ENCODE measurements around the gene CCKAR.

CCKAR gene

GRCh38 chr4:26482508-26483462 is 7.5 kb downstream of the CCKAR start:
- H3K4me1 ChIP-seq (ENCODE audit: insufficient read depth, low read length) = no peaks in the 10 kb centered on the region
- DNase-seq = no peak
- no peak overlapping the region for H2AFZ ChIP-seq (ENCODE audit: low read depth, low read length)
- H3K9ac ChIP-seq (ENCODE audit: low read depth, low read length) = no peak overlapping the region
- no peak overlapping the region for H3K27ac ChIP-seq (ENCODE audit: low read length)
- H3K4me2 ChIP-seq (ENCODE audit: insufficient read depth, low read length) = no peak overlapping the region
- no peak for ATAC-seq (ENCODE audit: insufficient read depth, low read depth)
- TF ChIP-seq CTCF (IDR thresholded peaks at IDR 0.05; ENCODE audit: borderline replicate concordance, extremely low read depth, low read length, poor library complexity, severe bottlenecking) = no peak
- TF ChIP-seq EZH2 (IDR thresholded peaks at IDR 0.05; ENCODE audit: borderline replicate concordance, low read depth, low read length, severe bottlenecking) = no peak
- H4K20me1 ChIP-seq (ENCODE audit: insufficient read depth, low read length) = no peaks in the 10 kb centered on the region
- no peaks in the 10 kb centered on the region for H3K79me2 ChIP-seq (ENCODE audit: insufficient read depth, low read length)
- H3K36me3 ChIP-seq (ENCODE audit: insufficient read depth, low read length) = no peaks in the 10 kb centered on the region
- H3K4me3 ChIP-seq (ENCODE audit: low read depth in 1 of 2, low read length in 2 of 2) = no peak overlapping the region
- no peaks in the 10 kb centered on the region for H3K27me3 ChIP-seq (ENCODE audit: insufficient read depth, low read length, poor library complexity)
- no peaks in the 10 kb centered on the region for H3K9me3 ChIP-seq (ENCODE audit: insufficient read depth, low read length, severe bottlenecking)

- Histone ChIP-seq H3K79me2 (ENCODE audit: insufficient read depth, low read length) (no peaks in the 10 kb centered on the region), H3K36me3 (ENCODE audit: insufficient read depth, low read length) (no peaks in the 10 kb centered on the region)
Observed at GRCh38 chr4:26478330-26478729, 12.0 kb downstream of the CCKAR start.

GRCh38 chr4:26476545-26476944 is 13.7 kb downstream of the CCKAR start:
- H3K27me3 ChIP-seq (ENCODE audit: insufficient read depth, low read length, poor library complexity) = no peaks in the 10 kb centered on the region
- H3K9me3 ChIP-seq (ENCODE audit: insufficient read depth, low read length, severe bottlenecking) = no peaks in the 10 kb centered on the region
- TF ChIP-seq CTCF (IDR thresholded peaks at IDR 0.05; ENCODE audit: borderline replicate concordance, extremely low read depth, low read length, poor library complexity, severe bottlenecking) (no peak), EZH2 (IDR thresholded peaks at IDR 0.05; ENCODE audit: borderline replicate concordance, low read depth, low read length, severe bottlenecking) (no peak)
- H3K9ac ChIP-seq (ENCODE audit: low read depth, low read length) = no peak overlapping the region
- no peaks in the 10 kb centered on the region for H3K36me3 ChIP-seq (ENCODE audit: insufficient read depth, low read length)
- no peak for DNase-seq
- no peaks in the 10 kb centered on the region for H3K79me2 ChIP-seq (ENCODE audit: insufficient read depth, low read length)
- H2AFZ ChIP-seq (ENCODE audit: low read depth, low read length) = no peak overlapping the region
- no peaks in the 10 kb centered on the region for H4K20me1 ChIP-seq (ENCODE audit: insufficient read depth, low read length)
- ATAC-seq (ENCODE audit: insufficient read depth, low read depth) = no peak
- no peak overlapping the region for H3K4me3 ChIP-seq (ENCODE audit: low read depth in 1 of 2, low read length in 2 of 2)
- no peak overlapping the region for H3K27ac ChIP-seq (ENCODE audit: low read length)
- H3K4me1 ChIP-seq (ENCODE audit: insufficient read depth, low read length) = no peaks in the 10 kb centered on the region
- no peak overlapping the region for H3K4me2 ChIP-seq (ENCODE audit: insufficient read depth, low read length)

More at GRCh38 chr4:26478330-26478729, 12.0 kb downstream of the CCKAR start:
- no peaks in the 10 kb centered on the region for H4K20me1 ChIP-seq (ENCODE audit: insufficient read depth, low read length)
- ATAC-seq (ENCODE audit: insufficient read depth, low read depth) (no peak), DNase-seq (no peak)
- H3K27me3 ChIP-seq (ENCODE audit: insufficient read depth, low read length, poor library complexity) = no peaks in the 10 kb centered on the region
- H3K4me3 ChIP-seq (ENCODE audit: low read depth in 1 of 2, low read length in 2 of 2) = no peak overlapping the region
- no peak overlapping the region for H3K27ac ChIP-seq (ENCODE audit: low read length)
- H3K4me1 ChIP-seq (ENCODE audit: insufficient read depth, low read length) = no peaks in the 10 kb centered on the region
- no peak overlapping the region for H3K4me2 ChIP-seq (ENCODE audit: insufficient read depth, low read length)
- H3K9me3 ChIP-seq (ENCODE audit: insufficient read depth, low read length, severe bottlenecking) = no peaks in the 10 kb centered on the region
- TF ChIP-seq CTCF (IDR thresholded peaks at IDR 0.05; ENCODE audit: borderline replicate concordance, extremely low read depth, low read length, poor library complexity, severe bottlenecking) (no peak), EZH2 (IDR thresholded peaks at IDR 0.05; ENCODE audit: borderline replicate concordance, low read depth, low read length, severe bottlenecking) (no peak)
- H2AFZ ChIP-seq (ENCODE audit: low read depth, low read length) = no peak overlapping the region
- no peak overlapping the region for H3K9ac ChIP-seq (ENCODE audit: low read depth, low read length)
